Central memory CD4-positive, alpha-beta T cell (primary cell): ENCODE results near the gene NRCAM.

Experiments
- DNase-seq: peaks from one replicate; pipeline ENCODE4 v3.0.0; 2022

Gene NRCAM

GRCh38 chr7:108335269-108335918 is 120.8 kb downstream of the NRCAM start:
- DNase-seq = no peak

GRCh38 chr7:108332937-108333336 is 123.3 kb downstream of the NRCAM start:
- no peak for DNase-seq

- DNase-seq = no peak
Observed at GRCh38 chr7:108331971-108332370, 124.3 kb downstream of the NRCAM start.

- no peak for DNase-seq
Observed at GRCh38 chr7:108330227-108330626, 126.0 kb downstream of the NRCAM start.

- DNase-seq = no peak
Observed at GRCh38 chr7:108329514-108329913, 126.7 kb downstream of the NRCAM start.

DNA sequence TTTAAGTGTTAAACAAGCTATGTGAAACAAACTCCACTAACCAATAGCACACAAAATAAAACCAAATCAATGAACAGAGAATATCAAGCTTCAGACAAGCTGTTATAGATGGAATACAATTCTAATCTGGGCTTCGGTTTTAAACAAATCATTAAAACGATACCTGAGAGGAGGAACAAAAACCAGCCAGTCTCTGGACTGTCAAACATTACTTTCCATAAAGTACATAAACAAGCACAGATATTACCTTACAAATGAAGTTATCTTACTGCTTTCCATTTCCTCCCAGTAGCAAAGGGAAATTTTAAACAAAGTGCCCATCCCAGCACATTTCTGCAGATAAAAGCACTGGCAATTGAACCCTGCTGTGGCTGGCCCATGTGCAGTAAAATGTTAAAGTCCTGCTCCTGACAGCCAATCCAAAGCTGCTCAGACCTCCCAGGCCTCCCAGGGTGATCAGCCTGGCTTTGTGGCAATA is 128.0 kb downstream of the NRCAM start:
- no peak for DNase-seq

DNA sequence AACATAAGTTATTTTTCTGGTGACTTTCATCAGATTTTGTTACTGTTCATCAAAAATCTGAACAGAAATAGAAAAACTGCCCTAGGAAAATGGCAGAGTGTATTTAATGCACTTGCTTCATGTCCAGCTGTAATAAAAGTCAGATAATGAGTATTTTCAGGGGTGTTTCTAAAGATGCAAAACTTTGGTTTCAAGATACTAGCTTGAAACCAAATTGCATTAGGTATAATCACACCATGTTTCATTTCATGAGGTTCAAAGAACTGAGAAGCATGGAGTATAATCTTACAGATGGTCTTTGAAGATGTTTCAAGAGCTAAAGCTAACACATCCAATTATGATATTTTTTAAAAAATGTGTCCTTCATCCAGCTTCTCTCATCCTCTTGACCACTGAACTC is 128.9 kb downstream of the NRCAM start:
- DNase-seq = no peak

GRCh38 chr7:108326938-108327337 is 129.3 kb downstream of the NRCAM start:
- DNase-seq = no peak

- DNase-seq = no peak
Observed at GRCh38 chr7:108324053-108325038, 131.9 kb downstream of the NRCAM start.

GRCh38 chr7:108322925-108323832 is 133.1 kb downstream of the NRCAM start:
- no peak for DNase-seq

DNA sequence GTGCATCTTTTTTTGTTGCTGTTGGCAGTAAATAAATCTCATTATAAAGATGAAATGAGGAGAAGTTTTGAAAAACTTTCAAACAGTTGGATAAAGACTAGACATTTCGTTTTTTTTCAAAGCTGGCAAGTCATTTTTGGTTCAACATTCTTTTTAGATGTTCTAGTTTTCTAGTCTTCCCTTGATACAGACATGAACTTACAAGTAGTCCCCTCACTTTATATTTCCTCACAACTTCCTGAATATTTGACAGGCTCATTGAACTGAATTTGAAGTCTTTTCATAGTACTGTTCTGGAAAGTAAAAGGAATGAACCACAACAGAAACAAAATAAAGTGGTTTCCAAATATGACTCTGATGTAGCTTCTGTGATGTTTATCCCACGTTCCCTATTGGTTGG is 134.2 kb downstream of the NRCAM start:
- DNase-seq = no peak

GRCh38 chr7:108321359-108321758 is 134.9 kb downstream of the NRCAM start:
- DNase-seq = no peak

DNA sequence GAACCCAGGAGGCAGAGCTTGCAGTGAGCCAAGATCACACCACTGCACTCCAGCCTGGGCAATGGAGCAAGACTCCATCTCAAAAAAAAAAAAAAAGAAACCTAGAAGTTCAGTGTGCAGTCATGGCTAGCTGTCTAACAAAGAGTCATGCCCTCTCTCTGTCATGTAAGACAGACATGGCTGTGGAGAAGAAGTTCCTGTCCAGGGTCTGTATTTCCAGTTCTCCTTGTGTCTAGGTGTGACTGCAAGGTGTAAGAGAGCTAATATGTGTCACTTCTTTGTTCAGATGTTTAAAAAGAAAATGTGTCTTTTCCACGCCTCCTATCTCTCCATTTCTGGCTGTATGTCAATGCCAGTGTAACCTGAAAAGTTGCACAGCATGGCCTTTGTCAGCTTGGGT is 139.5 kb downstream of the NRCAM start:
- no peak for DNase-seq

- DNase-seq = no peak
Observed at GRCh38 chr7:108314551-108314950, 141.7 kb downstream of the NRCAM start.

- no peak for DNase-seq
Observed at GRCh38 chr7:108314049-108314448, 142.2 kb downstream of the NRCAM start.

DNA sequence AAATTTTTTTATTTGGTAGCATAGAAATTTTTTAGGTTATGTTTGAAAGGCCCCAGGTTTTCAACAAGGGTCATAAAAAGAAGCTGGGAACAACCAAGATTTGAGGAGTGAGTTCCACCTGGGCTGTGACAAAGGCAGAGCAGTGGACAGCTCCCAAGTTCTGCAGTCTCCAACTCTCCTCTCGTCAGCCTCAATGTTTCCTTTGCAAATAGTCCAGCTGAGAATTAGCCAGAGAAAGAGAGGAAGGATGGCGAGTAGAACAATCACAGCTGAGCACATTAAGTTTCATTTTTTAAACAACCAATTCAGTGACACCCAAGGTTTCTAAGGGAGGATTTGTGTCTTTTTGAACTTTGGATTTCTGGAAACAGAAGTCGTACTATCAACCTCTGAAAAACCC is 143.2 kb downstream of the NRCAM start:
- DNase-seq = no peak

DNA sequence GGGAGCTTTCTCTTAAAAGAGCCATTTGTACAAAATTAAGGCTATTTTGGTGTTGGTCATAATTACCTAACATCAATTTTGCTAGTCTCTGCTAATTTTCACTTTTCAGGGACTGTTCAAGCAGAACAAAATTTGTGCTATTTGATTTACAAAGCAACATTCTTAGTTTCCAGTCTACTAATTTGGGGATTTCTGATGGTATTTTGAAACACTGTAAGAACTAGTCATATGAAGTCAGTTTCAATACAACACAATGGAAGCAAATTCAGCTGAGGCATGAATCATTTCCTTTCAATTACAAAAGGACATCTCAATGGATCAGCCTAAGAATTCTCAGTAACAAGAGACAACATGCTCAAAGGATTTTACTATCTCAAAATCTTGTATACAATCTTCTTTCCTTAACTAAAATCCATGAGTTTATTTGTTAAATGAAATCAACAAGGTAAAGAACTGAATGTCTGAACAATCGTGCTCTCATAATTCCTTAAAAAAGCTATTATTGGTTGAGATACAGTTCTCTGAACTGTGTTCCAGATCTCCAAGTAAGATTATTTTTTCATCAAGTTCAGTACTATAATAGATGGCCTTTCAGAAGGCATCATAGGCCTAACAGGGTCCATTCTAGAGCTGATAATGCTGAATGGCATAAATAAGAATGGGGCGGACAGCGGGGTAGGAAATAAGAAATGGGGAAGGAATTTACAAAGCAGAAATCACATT is 144.6 kb downstream of the NRCAM start:
- DNase-seq = no peak

- DNase-seq = no peak
Observed at GRCh38 chr7:108310351-108310750, 145.9 kb downstream of the NRCAM start.

DNA sequence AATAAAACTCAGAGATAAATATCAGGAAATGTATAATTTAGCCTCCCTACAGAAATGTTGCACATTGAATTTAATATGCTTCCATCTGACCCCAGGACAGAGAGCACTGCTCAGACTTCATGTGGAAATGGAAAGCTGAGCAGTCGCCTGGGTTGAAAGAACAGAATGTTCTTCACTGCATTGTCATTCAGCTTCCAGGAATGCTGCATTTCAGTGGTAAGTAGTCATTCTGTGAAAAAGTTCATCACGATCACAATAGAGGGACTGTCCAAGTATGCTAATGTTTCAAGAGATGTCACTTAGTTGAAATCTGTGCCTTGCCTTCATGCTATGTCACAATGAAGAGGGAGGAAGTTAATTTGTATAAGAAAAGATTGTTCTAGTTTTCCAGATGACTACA is 147.3 kb downstream of the NRCAM start:
- DNase-seq = no peak

DNA sequence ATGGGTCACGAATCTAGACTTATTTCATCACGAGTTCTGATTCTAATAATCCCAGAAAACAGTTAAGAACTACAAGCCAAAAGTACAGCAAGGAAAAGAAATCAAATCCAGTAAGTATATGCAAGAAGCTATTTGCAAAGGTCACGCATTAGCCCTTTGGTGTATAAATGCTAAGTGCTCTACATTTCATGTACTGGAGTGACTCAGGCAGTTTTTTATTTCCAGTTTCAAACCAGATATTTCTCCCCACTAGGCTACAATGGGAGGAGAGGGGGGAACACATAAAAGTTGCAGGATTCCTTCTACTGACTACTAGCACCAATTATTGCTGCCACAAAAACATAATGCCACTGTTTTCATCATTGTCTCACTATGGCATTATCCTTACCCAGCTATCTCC is 148.0 kb downstream of the NRCAM start:
- no peak for DNase-seq

DNA sequence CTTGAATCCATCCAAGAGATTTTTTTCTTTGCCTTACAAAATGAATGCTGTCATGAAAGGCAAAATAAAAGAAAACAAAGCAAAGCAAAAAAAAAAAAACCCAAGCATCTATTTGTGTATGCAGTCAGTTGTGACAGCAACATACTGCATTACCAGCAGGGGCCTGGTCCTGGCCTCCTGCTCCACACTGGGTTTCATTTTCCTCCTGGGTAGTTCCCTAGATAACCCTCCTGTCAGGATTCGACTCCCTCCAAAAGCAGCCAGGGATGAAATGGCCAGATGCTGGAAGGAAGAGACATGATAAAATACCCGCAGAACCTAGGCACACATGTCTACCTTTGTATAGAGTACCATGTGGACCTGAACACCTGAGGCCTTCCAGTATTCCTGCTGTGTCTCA is 148.6 kb downstream of the NRCAM start:
- DNase-seq = no peak

DNA sequence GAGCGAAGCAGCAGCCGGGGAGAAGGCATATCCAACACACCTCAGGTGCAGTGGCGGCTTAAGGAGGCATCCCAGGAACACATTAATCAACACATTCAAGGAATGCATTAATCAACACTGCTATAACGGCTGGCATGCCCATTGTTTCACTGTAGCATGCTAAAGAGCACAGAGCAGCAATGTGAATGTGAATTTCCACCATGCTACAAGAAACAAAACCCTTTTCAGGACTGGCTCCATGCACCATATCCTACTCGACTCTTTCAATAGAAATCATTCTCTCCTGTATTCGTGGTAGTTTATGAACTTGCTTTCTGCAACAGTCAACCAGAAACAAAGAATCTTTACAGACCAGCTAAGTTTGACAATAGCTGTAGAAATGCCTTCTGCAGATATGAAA is 149.0 kb downstream of the NRCAM start:
- DNase-seq = no peak
